ENCODE results near the gene ABTB1.

Gene ABTB1

DNA sequence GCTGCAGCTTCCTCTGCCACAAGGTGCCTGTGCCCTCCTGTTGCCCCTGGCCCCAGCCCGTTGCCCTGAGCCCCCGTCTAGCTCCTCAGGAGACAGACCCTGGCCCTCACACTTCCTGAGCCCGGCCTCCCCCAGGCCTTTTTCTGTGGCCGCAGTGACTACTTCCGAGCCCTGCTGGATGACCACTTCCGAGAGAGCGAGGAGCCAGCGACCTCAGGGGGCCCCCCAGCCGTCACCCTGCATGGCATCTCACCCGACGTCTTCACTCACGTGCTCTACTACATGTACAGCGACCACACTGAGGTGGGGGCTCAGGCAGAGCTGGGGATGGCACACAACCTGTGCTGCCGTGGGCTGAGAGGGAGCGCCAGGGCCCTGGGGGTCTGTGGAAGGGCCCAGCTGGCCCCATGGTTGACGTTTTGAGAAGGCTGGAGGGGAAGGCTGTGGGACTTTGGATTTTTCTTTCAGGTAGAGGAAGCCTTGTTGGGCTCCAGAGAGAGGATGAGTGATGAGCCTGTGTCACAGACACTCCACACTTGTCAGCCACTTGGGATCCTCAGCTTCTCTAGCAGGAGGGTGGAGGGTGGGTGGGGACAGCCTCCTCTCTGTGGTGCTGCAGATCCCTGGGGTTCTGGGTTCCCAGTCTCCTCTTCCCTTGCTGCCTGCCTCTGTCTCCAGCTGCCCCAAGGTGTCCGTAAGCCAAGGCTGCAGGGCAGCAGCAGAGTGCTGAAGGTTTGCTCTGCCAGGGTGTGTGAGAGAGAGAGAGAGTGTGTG lies 5.0 kb downstream of the ABTB1 start:
- Histone ChIP-seq H3K4me3 (ENCODE audit: severe bottlenecking) (no peak overlapping the region), H3K36me3 (ENCODE audit: low read depth) (no peaks in the 10 kb centered on the region), H3K4me1 (ENCODE audit: insufficient read depth, poor library complexity, severe bottlenecking) (no peaks in the 10 kb centered on the region), H3K27me3 (ENCODE audit: insufficient read depth, poor library complexity, severe bottlenecking) (no peaks in the 10 kb centered on the region), H3K27ac (ENCODE audit: poor library complexity, severe bottlenecking) (no peak overlapping the region), H3K9me3 (ENCODE audit: severe bottlenecking) (no peaks in the 10 kb centered on the region)
- TF ChIP-seq CTCF (IDR thresholded peaks at IDR 0.05; ENCODE audit: poor library complexity, severe bottlenecking), result no peak
- no peak for DNase-seq (ENCODE audit: low spot score)
- no peak for ATAC-seq (ENCODE audit: low read depth)

GRCh38 chr3:127678315-127678599 lies 5.5 kb downstream of the ABTB1 start:
- no peaks in the 10 kb centered on the region for H3K9me3 ChIP-seq (ENCODE audit: severe bottlenecking)
- TF ChIP-seq CTCF (IDR thresholded peaks at IDR 0.05; ENCODE audit: poor library complexity, severe bottlenecking), result no peak
- DNase-seq (ENCODE audit: low spot score), result no peak

DNA sequence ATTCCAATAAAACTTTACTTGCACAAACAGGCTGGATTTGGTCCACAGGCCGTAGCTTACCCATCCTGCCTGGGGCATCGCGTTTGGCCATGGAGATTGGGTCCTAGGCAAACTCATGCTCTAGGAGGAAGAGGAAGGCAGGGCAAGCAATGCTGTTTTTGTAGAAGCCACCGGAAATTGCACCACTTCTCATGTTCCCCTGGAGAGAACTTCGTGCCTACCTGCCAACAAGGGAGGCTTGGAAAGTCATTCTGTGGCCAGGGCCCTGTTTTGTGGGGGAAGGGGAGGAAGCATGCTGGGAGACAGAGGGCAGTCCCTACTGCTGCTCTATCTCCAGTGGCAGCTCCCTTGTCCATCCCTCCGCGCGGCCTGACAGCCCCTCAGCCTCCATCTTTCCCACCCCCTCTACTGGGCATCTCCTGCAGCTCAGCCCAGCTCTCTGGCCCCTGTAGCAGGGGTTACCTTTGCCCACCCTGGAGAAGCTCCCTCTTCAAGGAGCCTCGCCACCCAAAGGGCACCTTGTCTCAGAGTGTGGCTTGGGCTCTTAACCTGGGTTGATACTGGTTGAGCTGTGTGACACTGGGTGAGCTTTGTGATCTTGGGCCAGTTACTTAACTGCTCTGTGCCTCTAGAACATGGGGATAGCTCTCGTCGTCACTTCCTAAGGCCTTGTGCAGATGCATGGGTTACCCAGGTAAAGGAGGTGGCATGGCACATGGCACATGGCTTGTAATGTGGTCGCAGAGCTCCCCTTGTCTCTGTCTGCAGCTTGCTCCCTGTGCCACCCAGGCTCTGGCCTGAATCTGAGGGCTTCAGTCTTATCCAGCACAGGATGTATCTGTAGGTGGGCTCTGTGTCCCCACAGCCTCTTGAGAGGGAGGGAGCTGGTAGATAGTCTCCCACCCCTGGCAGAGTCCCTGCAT lies 6.1 kb downstream of the ABTB1 start:
- TF ChIP-seq CTCF (IDR thresholded peaks at IDR 0.05; ENCODE audit: poor library complexity, severe bottlenecking), result no peak
- ATAC-seq (ENCODE audit: low read depth), result no peak
- no peaks in the 10 kb centered on the region for H3K36me3 ChIP-seq (ENCODE audit: low read depth)
- H3K9me3 ChIP-seq (ENCODE audit: severe bottlenecking), result no peaks in the 10 kb centered on the region
- no peak overlapping the region for H3K4me3 ChIP-seq (ENCODE audit: severe bottlenecking)
- H3K4me1 ChIP-seq (ENCODE audit: insufficient read depth, poor library complexity, severe bottlenecking), result no peaks in the 10 kb centered on the region
- DNase-seq (ENCODE audit: low spot score), result no peak
- H3K27me3 ChIP-seq (ENCODE audit: insufficient read depth, poor library complexity, severe bottlenecking), result no peaks in the 10 kb centered on the region
- H3K27ac ChIP-seq (ENCODE audit: poor library complexity, severe bottlenecking), result no peak overlapping the region

More at GRCh38 chr3:127678315-127678599, 5.5 kb downstream of the ABTB1 start:
- Histone ChIP-seq H3K36me3 (ENCODE audit: low read depth) (no peaks in the 10 kb centered on the region), H3K4me1 (ENCODE audit: insufficient read depth, poor library complexity, severe bottlenecking) (no peaks in the 10 kb centered on the region), H3K4me3 (ENCODE audit: severe bottlenecking) (no peak overlapping the region), H3K27me3 (ENCODE audit: insufficient read depth, poor library complexity, severe bottlenecking) (no peaks in the 10 kb centered on the region), H3K27ac (ENCODE audit: poor library complexity, severe bottlenecking) (no peak overlapping the region)
- ATAC-seq (ENCODE audit: low read depth), result no peak; the same call in 2 of the 3 replicates

GRCh38 chr3:127679534-127680145 lies 6.9 kb downstream of the ABTB1 start:
- no peak for ATAC-seq (ENCODE audit: low read depth)
- Histone ChIP-seq H3K27ac (ENCODE audit: poor library complexity, severe bottlenecking) (no peak overlapping the region), H3K4me1 (ENCODE audit: insufficient read depth, poor library complexity, severe bottlenecking) (no peaks in the 10 kb centered on the region), H3K27me3 (ENCODE audit: insufficient read depth, poor library complexity, severe bottlenecking) (no peaks in the 10 kb centered on the region), H3K36me3 (ENCODE audit: low read depth) (no peaks in the 10 kb centered on the region), H3K9me3 (ENCODE audit: severe bottlenecking) (no peaks in the 10 kb centered on the region), H3K4me3 (ENCODE audit: severe bottlenecking) (no peak overlapping the region)
- no peak for DNase-seq (ENCODE audit: low spot score)
- no peak for TF ChIP-seq CTCF (IDR thresholded peaks at IDR 0.05; ENCODE audit: poor library complexity, severe bottlenecking)
